GM23338 (cell line): ENCODE results near the gene METTL22. TPM values are rescaled to one million over a fixed set of nuclear protein-coding genes. Genes with fewer than 3 reads are reported as not detected.

ENCODE experiments used
- ATAC-seq: fragments of 200-7000 bp; cut with Tn5 transposase; 3 replicates; pipeline ENCODE4 v1.9.1; 2020
- DNase-seq: peaks from one replicate; pipeline ENCODE4 v3.0.0-alpha.2; 2015; ENCODE audit warnings: low spot score
- H2AFZ ChIP-seq: fragments of 200-600 bp; sonication (generic); 2 replicates; pipeline ENCODE4 v1.8.0; 2016; ENCODE audit warnings: antibody characterized with exemption, mild to moderate bottlenecking, moderate library complexity
- H3F3A ChIP-seq: fragments of 200-600 bp; sonication (generic); replicated peaks from 2 replicates; pipeline ENCODE4 v1.8.0; 2017; ENCODE audit warnings: antibody characterized with exemption, mixed run types, low read depth
- H3K27ac ChIP-seq: fragments of 200-600 bp; sonication (generic); 2 replicates; pipeline ENCODE4 v1.6.1; 2016; ENCODE audit warnings: low read depth
- H3K27me3 ChIP-seq: fragments of 200-600 bp; sonication (generic); 2 replicates; pipeline ENCODE4 v1.8.0; 2016; ENCODE audit warnings: mild to moderate bottlenecking, mixed run types, moderate library complexity; ENCODE audit not compliant: insufficient read depth
- H3K36me3 ChIP-seq: fragments of 200-600 bp; sonication (generic); 2 replicates; pipeline ENCODE4 v1.8.0; 2016; ENCODE audit warnings: mild to moderate bottlenecking; ENCODE audit not compliant: insufficient read depth
- H3K4me1 ChIP-seq: fragments of 200-600 bp; sonication (generic); 2 replicates; pipeline ENCODE4 v1.8.0; 2016; ENCODE audit warnings: mild to moderate bottlenecking, moderate library complexity; ENCODE audit not compliant: insufficient read depth
- H3K4me2 ChIP-seq: fragments of 200-600 bp; sonication (generic); 2 replicates; pipeline ENCODE4 v1.7.1; 2017; ENCODE audit warnings: mixed run types
- H3K4me3 ChIP-seq: fragments of 200-600 bp; sonication (generic); 2 replicates; pipeline ENCODE4 v1.6.1; 2016; ENCODE audit warnings: mixed run types
- H3K79me2 ChIP-seq: fragments of 200-600 bp; sonication (generic); replicated peaks from 2 replicates; pipeline ENCODE4 v1.8.0; 2017; ENCODE audit warnings: mild to moderate bottlenecking; ENCODE audit not compliant: insufficient read depth
- H3K9me2 ChIP-seq: fragments of 200-600 bp; sonication (generic); 2 replicates; pipeline ENCODE4 v1.8.0; 2017; ENCODE audit not compliant: insufficient read depth
- H4K20me1 ChIP-seq: fragments of 200-600 bp; sonication (generic); replicated peaks from 2 replicates; pipeline ENCODE4 v1.8.0; 2017; ENCODE audit warnings: mild to moderate bottlenecking; ENCODE audit not compliant: insufficient read depth
- H3K27ac Mint-ChIP-seq: 2 replicates; pipeline ENCODE4 v1.8.0; 2020; ENCODE audit warnings: inconsistent platforms, mild to moderate bottlenecking, moderate library complexity, mixed read lengths
- H3K27me3 Mint-ChIP-seq: 3 replicates; pipeline ENCODE4 v1.8.0; 2022; ENCODE audit warnings: low read depth, mild to moderate bottlenecking, moderate library complexity, mixed read lengths, inconsistent platforms; ENCODE audit not compliant: insufficient read depth, poor library complexity
- H3K36me3 Mint-ChIP-seq: 3 replicates; pipeline ENCODE4 v1.8.0; 2021; ENCODE audit warnings: low read depth, mild to moderate bottlenecking, inconsistent platforms, moderate library complexity, mixed read lengths
- H3K4me1 Mint-ChIP-seq: 3 replicates; pipeline ENCODE4 v1.8.0; 2020; ENCODE audit warnings: mild to moderate bottlenecking, inconsistent platforms, mixed read lengths
- H3K4me3 Mint-ChIP-seq: 3 replicates; pipeline ENCODE4 v1.8.0; 2021; ENCODE audit warnings: moderate library complexity, mild to moderate bottlenecking, inconsistent platforms, mixed read lengths
- H3K9me3 Mint-ChIP-seq: 3 replicates; pipeline ENCODE4 v1.8.0; 2020; ENCODE audit warnings: moderate library complexity, mild to moderate bottlenecking, inconsistent platforms, mixed read lengths
- CREB1 ChIP-seq: fragments of 250-450 bp; sonication (Bioruptor Pico); IDR thresholded peaks from 2 replicates; pipeline ENCODE4 v1.5.0; 2020; ENCODE audit warnings: low read depth, mild to moderate bottlenecking, moderate library complexity
- CTCF ChIP-seq, 2 experiments: fragments of 200-600 bp in 1 of 2; sonication (generic) in 1 of 2; conservative IDR thresholded peaks; 2 replicates each; pipeline versions ENCODE4 v1.5.1 to v1.6.1; 2016 to 2017; ENCODE audit warnings: antibody characterized with exemption in 2 of 2, low read depth in 2 of 2, mild to moderate bottlenecking in 2 of 2, moderate library complexity in 1 of 2
- ETS1 ChIP-seq: IDR thresholded peaks from 2 replicates; pipeline ENCODE4 v1.6.1; 2016; ENCODE audit warnings: antibody characterized with exemption
- EZH2 ChIP-seq: fragments of 200-600 bp; sonication (generic); IDR thresholded peaks from one replicate; pipeline ENCODE4 v1.8.0; 2017; ENCODE audit warnings: antibody characterized with exemption, mild to moderate bottlenecking, low read depth; ENCODE audit not compliant: unreplicated experiment
- EZH2phosphoT487 ChIP-seq: fragments of 200-600 bp; sonication (generic); IDR thresholded peaks from one replicate; pipeline ENCODE4 v1.8.1; 2018; ENCODE audit warnings: antibody characterized with exemption; ENCODE audit not compliant: unreplicated experiment
- JUNB ChIP-seq: IDR thresholded peaks from one replicate; pipeline ENCODE4 v1.6.1; 2016; ENCODE audit warnings: antibody characterized with exemption; ENCODE audit not compliant: unreplicated experiment
- NANOG ChIP-seq: IDR thresholded peaks from 2 replicates; pipeline ENCODE4 v1.6.1; 2016; ENCODE audit warnings: antibody characterized with exemption, borderline replicate concordance
- POLR2AphosphoS5 ChIP-seq: IDR thresholded peaks from 2 replicates; pipeline ENCODE4 v1.6.1; 2016; ENCODE audit warnings: antibody characterized with exemption, low read depth
- REST ChIP-seq: IDR thresholded peaks from one replicate; pipeline ENCODE4 v1.6.1; 2018; ENCODE audit warnings: antibody characterized with exemption; ENCODE audit not compliant: unreplicated experiment
- STAT1 ChIP-seq: IDR thresholded peaks from one replicate; pipeline ENCODE4 v1.6.1; 2016; ENCODE audit warnings: antibody characterized with exemption; ENCODE audit not compliant: unreplicated experiment
- ZNF114 ChIP-seq: fragments of 250-450 bp; sonication (Bioruptor Pico); IDR thresholded peaks from 2 replicates; pipeline ENCODE4 v1.5.0; 2020; ENCODE audit warnings: mild to moderate bottlenecking, moderate library complexity
- polyA plus RNA-seq: library from polyadenylated mRNA; unstranded; fragments of >200 nt; fragmentation: Nextera tagmentation; extraction: Ambion mirVana; gene quantifications from 2 replicates; pipeline ENCODE4 v1.2.1, GENCODE V29; 2016
- total RNA-seq: library from RNA; depleted of rRNA; stranded (reverse); fragments of >200 nt; shearing (Covaris generic); gene quantifications from 2 replicates; pipeline ENCODE4 v1.2.3, GENCODE V29; 2014

METTL22 gene
- total and polyA plus RNA-seq, 2 experiments from 2014 or later: 51.4 to 51.8 TPM

- TF ChIP-seq CTCF (conservative IDR thresholded peaks at IDR 0.05; ENCODE audit: low read depth in 2 of 2): no peak
- TF ChIP-seq ZNF114 (CRISPR knock-in tag): no peak
- TF ChIP-seq EZH2: no peak
- TF ChIP-seq REST: no peak
- TF ChIP-seq JUNB: no peak
- no peak for TF ChIP-seq EZH2phosphoT487
Observed at GRCh38 chr16:8678068-8678927, 56.8 kb downstream of the METTL22 start (continued).

- Mint-ChIP-seq H3K4me1 (peaks cover 16% of the 10 kb centered on the region), H3K4me3 (no peak overlapping the region), H3K9me3 (no peaks in the 10 kb centered on the region), H3K36me3 (peaks cover 3% of the 10 kb centered on the region; the same call in 1 of the 3 replicates), H3K27ac (no peak overlapping the region), H3K27me3 (peaks cover 11% of the 10 kb centered on the region)
- Histone ChIP-seq H3K79me2 (no peaks in the 10 kb centered on the region), H3K9me2 (no peaks in the 10 kb centered on the region), H3K4me1 (peaks cover 6% of the 10 kb centered on the region; the same call in 1 of the 2 replicates), H3K4me3 (no peak overlapping the region), H3K36me3 (no peaks in the 10 kb centered on the region), H3K27me3 (peaks cover 12% of the 10 kb centered on the region), H2AFZ (no peak overlapping the region), H3K4me2 (no peak overlapping the region), H4K20me1 (no peaks in the 10 kb centered on the region), H3K27ac (no peak overlapping the region), H3F3A (no peaks in the 10 kb centered on the region)
- DNase-seq (no peak), ATAC-seq (no peak)
- TF ChIP-seq POLR2AphosphoS5: no peak
- no peak for TF ChIP-seq ZNF114 (CRISPR knock-in tag)
- no peak for TF ChIP-seq STAT1
- no peak for TF ChIP-seq JUNB
- no peak for TF ChIP-seq EZH2phosphoT487
- no peak for TF ChIP-seq REST
- TF ChIP-seq NANOG: no peak
- no peak for TF ChIP-seq CREB1 (CRISPR knock-in tag)
- TF ChIP-seq ETS1: no peak
Observed at GRCh38 chr16:8679151-8679550, 57.7 kb downstream of the METTL22 start.
